ENCODE results near the gene MBP.

DNA sequence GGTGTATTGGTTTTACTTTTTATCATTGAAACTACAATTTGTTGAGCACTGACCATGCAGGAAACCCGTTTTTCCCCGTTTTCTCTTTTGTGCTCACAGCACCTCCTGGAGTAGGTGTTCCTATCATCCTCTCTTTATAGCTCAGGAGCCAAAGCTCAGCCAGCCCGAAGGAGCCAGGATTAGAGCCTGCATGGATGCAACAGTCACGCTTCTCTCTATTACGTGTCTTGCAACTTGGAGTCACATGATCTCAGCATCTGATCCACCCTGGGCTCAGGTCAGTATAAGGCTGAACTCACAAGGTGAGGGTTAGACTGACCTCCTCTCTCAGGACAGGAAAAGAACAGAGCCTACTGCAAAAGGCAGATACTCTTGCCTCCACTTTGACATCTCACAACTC, 150.5 kb downstream of the MBP start:
- no peak for TF ChIP-seq POLR2A (IDR thresholded peaks at IDR 0.05)
- TF ChIP-seq, protein P1, sequence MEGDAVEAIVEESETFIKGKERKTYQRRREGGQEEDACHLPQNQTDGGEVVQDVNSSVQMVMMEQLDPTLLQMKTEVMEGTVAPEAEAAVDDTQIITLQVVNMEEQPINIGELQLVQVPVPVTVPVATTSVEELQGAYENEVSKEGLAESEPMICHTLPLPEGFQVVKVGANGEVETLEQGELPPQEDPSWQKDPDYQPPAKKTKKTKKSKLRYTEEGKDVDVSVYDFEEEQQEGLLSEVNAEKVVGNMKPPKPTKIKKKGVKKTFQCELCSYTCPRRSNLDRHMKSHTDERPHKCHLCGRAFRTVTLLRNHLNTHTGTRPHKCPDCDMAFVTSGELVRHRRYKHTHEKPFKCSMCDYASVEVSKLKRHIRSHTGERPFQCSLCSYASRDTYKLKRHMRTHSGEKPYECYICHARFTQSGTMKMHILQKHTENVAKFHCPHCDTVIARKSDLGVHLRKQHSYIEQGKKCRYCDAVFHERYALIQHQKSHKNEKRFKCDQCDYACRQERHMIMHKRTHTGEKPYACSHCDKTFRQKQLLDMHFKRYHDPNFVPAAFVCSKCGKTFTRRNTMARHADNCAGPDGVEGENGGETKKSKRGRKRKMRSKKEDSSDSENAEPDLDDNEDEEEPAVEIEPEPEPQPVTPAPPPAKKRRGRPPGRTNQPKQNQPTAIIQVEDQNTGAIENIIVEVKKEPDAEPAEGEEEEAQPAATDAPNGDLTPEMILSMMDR (IDR thresholded peaks at IDR 0.05) = no peak

All from thyroid gland (tissue), 4 donors.